Measurements from ENCODE around the gene NKX2-4. TPM values are rescaled to one million over a fixed set of nuclear protein-coding genes. Genes with fewer than 3 reads are reported as not detected.

Gene NKX2-4
- total RNA-seq, 1 experiment from 2014 or later = not detected

DNA sequence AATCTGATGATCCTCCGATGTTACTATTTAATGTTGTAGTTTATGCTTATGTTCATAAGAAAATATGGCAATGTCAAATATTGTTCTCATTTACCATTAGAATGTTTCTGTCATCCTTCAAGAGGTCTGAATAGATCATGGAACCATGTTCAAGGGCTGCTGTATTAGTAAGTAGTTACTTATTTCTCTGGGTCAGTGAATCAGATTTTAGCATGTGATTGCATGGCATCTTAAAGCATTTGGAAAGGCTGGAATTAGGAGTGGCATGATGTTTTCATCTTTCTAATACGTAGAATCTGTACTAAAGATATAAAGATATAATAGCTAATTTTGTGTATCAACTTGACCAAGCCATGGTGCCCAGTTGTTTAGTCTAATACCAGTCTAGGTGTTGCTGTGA lies 40.5 kb upstream of the NKX2-4 start (continued):
- TF ChIP-seq, protein P1, sequence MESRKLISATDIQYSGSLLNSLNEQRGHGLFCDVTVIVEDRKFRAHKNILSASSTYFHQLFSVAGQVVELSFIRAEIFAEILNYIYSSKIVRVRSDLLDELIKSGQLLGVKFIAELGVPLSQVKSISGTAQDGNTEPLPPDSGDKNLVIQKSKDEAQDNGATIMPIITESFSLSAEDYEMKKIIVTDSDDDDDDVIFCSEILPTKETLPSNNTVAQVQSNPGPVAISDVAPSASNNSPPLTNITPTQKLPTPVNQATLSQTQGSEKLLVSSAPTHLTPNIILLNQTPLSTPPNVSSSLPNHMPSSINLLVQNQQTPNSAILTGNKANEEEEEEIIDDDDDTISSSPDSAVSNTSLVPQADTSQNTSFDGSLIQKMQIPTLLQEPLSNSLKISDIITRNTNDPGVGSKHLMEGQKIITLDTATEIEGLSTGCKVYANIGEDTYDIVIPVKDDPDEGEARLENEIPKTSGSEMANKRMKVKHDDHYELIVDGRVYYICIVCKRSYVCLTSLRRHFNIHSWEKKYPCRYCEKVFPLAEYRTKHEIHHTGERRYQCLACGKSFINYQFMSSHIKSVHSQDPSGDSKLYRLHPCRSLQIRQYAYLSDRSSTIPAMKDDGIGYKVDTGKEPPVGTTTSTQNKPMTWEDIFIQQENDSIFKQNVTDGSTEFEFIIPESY (IDR thresholded peaks at IDR 0.05; ENCODE audit: extremely low read depth, insufficient replicate concordance, low read length) = no peak
- TF ChIP-seq CEBPB (IDR thresholded peaks at IDR 0.05; ENCODE audit: low read depth) (no peak), EGR1 (IDR thresholded peaks at IDR 0.05; ENCODE audit: low read depth) (no peak), CBX3 (IDR thresholded peaks at IDR 0.05; ENCODE audit: low read depth) (no peak)

DNA sequence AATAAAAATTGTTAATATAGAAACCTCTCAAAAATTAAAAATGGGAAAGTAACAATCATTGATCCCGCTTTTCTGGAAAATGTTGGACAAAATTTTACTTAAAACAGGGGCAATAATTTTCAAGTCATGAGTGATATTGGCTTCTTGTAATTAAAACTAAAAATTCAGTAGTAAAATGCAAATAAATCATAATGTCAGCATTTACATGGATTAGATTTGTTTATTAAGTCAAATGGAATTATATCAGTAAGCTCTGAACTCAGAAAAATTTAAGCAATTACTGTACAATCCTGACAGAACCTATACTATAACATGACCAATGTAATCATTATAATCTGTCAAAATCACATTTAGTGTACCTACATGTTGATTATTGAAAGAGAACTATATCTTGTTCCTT lies 39.9 kb upstream of the NKX2-4 start:
- POLR2A ChIA-PET = no interaction called here
- CTCF ChIA-PET = no interaction called here

DNA sequence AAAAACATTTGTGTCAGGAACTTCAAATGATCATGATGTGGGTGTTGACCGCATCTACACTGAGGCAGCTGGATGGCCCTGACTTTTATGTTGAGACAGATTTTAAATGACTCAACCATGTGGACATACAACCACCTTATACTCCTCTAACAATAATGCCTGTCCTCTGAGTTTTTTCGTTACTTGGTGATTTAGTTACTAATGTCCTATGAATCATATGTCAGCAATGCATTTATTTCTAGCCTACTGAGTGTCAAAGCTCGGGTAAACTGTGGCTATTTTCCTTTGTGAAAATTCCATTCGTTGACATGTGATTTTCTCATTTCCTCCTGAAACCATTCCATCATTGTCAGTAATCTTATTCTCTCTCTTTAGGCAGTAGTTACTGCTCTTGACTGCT lies 38.9 kb upstream of the NKX2-4 start:
- ChIA-PET CTCF (no interaction called here), RAD21 (ENCODE audit: low non-redundant PET in 1 of 2, low total read pairs in 2 of 2, uncharacterized antibody in 2 of 2, unreplicated experiment in 2 of 2) (no interaction called here), POLR2A (no interaction called here)
- peak; percentile 44; the same call in 1 of the 2 replicates for ATAC-seq
- Histone ChIP-seq H2AFZ (ENCODE audit: low read depth, low read length, poor library complexity, severe bottlenecking) (peak overlapping the region; percentile 80), H3K27ac (ENCODE audit: low read depth, low read length) (no peak overlapping the region), H3K36me3 (ENCODE audit: control insufficient read depth in 1 of 2, insufficient read depth in 2 of 2, low read length in 2 of 2) (no peaks in the 10 kb centered on the region), H3K79me2 (ENCODE audit: insufficient read depth, low read length) (no peaks in the 10 kb centered on the region), H3K4me3 (replicated peaks in 1 of 2; ENCODE audit: low read depth in 1 of 2, low read length in 2 of 2) (no peak overlapping the region), H3K27me3 (ENCODE audit: insufficient read depth, low read length) (no peaks in the 10 kb centered on the region), H3K4me1 (ENCODE audit: control insufficient read depth in 1 of 2, insufficient read depth in 2 of 2, low read length in 2 of 2) (peaks cover 0 to 26% of the 10 kb centered on the region in 2 experiments; a peak in 2 of 4 replicates), H3K9ac (ENCODE audit: low read length) (no peak overlapping the region), H3K4me2 (ENCODE audit: low read length) (peak overlapping the region; percentile 24), H4K20me1 (ENCODE audit: insufficient read depth) (no peaks in the 10 kb centered on the region), H3K9me3 (ENCODE audit: control insufficient read depth in 1 of 2, insufficient read depth in 1 of 2, low read depth in 1 of 2, low read length in 2 of 2) (no peaks in the 10 kb centered on the region), H3K9me2 (ENCODE audit: insufficient read depth) (no peaks in the 10 kb centered on the region)
- BruUV-seq (replicated peaks) = no TSS peak
- peak; percentile 18 for DNase-seq (ENCODE audit: low read depth, low spot score)
- TF ChIP-seq FOSL1 (IDR thresholded peaks at IDR 0.05; ENCODE audit: low read depth) (0 out of 2 replicates have a peak, but pooled peaks have one; percentile 25), ZFX (IDR thresholded peaks at IDR 0.05) (no peak)
- intact Hi-C loops (cut with micrococcal nuclease) = no loop called here

More for the DNA sequence above, 39.9 kb upstream of the NKX2-4 start:
- Histone ChIP-seq H3K9ac (ENCODE audit: low read length) (no peak overlapping the region), H3K36me3 (ENCODE audit: control insufficient read depth in 1 of 2, insufficient read depth in 2 of 2, low read length in 2 of 2) (no peaks in the 10 kb centered on the region), H3K79me2 (ENCODE audit: insufficient read depth, low read length) (no peaks in the 10 kb centered on the region), H3K27ac (ENCODE audit: low read depth, low read length) (no peak overlapping the region), H2AFZ (ENCODE audit: low read depth, low read length, poor library complexity, severe bottlenecking) (no peak overlapping the region), H4K20me1 (ENCODE audit: insufficient read depth) (no peaks in the 10 kb centered on the region), H3K9me3 (ENCODE audit: control insufficient read depth in 1 of 2, insufficient read depth in 1 of 2, low read depth in 1 of 2, low read length in 2 of 2) (no peaks in the 10 kb centered on the region), H3K27me3 (ENCODE audit: insufficient read depth, low read length) (no peaks in the 10 kb centered on the region), H3K4me3 (replicated peaks in 1 of 2; ENCODE audit: low read depth in 1 of 2, low read length in 2 of 2) (no peak overlapping the region), H3K4me2 (ENCODE audit: low read length) (no peak overlapping the region), H3K4me1 (ENCODE audit: control insufficient read depth in 1 of 2, insufficient read depth in 2 of 2, low read length in 2 of 2) (peaks cover 0 to 26% of the 10 kb centered on the region in 2 experiments; a peak in 2 of 4 replicates), H3K9me2 (ENCODE audit: insufficient read depth) (no peaks in the 10 kb centered on the region)
- BruUV-seq (replicated peaks) = no TSS peak
- ATAC-seq = no peak
- RAD21 ChIA-PET (ENCODE audit: low non-redundant PET in 1 of 2, low total read pairs in 2 of 2, uncharacterized antibody in 2 of 2, unreplicated experiment in 2 of 2) = no interaction called here
- no peak for DNase-seq (ENCODE audit: low read depth, low spot score)
- no peak for TF ChIP-seq SIN3A (IDR thresholded peaks at IDR 0.05; ENCODE audit: low read depth)
- TF ChIP-seq TCF7L2 (IDR thresholded peaks at IDR 0.05; ENCODE audit: borderline replicate concordance, extremely low read depth, insufficient read depth, insufficient read length) = no peak
- TF ChIP-seq ZNF274 (IDR thresholded peaks at IDR 0.05; ENCODE audit: low read depth, low read length) = no peak
- intact Hi-C loops (cut with micrococcal nuclease) = no loop called here
